NCI-H69 (cell line): Measurements from ENCODE around the gene ATP2A2.

Source experiments
- DNase-seq: peaks from one replicate; lab custom pipeline; 2025; lab: John Stamatoyannopoulos, UW

Gene ATP2A2

DNA sequence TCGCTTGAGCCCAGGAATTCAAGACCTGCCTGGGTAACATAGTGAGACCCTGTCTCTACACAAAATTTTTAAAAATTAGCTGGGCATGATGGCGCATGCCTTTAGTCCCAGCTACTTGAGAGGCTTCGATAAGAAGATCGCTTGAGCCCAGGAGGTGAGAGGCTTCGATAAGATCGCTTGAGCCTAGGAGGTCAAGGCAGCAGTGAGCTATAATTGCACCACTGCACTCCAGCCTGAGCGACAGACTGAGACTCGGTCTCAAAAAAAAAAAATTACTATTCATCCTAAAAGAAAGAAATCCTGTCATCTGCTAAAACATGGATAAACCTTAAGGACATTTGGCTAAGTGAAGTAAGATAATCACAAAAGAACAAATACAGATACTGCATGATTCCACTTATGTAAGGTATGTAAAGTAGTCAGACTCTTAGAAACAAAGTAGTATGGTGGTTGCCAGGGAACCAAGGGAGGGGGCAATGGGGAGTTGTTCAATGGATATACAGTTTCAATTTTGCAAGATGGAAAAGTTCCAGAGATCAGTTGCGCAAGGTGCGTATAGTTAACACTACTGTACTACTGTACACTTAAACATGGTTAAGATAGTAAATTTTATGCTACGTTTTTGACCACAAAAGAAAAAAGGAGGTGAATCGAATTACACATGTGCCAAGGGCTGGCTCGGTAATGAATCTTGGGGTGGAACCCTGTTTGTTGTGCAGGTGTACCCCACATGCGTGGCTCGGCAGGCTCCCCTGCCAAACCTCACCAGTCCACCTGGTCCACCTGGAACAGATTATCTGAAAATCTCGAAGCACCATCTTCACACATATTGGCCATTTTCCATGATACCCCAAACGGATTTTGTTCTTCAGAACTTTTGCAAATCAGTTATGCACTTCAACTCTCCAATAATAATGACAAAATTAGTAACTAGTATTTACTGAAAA, 18.3 kb upstream of the ATP2A2 start:
- no peak for DNase-seq

DNA sequence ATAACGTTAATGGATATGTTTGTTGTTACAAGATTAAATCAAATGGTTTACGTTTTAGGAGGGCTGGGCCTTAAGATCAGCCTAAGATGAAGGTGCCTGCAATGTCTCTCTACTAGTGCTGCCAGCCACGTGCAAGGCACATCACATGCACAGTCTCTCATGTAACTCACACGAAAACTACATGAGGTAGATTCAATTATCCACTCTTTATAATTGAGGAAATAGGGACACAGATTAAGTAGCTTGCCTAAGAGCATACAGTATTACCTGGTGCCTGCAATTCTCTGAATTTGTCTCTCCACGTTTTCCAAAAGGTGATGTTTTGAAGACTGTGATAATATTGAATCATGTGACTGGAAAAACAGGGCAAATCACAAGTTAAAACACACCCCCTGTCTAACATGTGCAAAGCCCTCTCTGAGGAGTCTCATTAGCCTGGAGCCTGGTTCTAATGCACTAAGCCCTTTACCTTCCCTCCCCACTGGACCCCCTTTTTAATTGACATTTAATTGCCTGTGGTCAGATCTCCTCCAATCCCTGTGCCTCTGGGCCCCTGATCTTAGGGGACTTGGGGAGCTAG, 14.6 kb upstream of the ATP2A2 start:
- DNase-seq, result peak; percentile 86

DNA sequence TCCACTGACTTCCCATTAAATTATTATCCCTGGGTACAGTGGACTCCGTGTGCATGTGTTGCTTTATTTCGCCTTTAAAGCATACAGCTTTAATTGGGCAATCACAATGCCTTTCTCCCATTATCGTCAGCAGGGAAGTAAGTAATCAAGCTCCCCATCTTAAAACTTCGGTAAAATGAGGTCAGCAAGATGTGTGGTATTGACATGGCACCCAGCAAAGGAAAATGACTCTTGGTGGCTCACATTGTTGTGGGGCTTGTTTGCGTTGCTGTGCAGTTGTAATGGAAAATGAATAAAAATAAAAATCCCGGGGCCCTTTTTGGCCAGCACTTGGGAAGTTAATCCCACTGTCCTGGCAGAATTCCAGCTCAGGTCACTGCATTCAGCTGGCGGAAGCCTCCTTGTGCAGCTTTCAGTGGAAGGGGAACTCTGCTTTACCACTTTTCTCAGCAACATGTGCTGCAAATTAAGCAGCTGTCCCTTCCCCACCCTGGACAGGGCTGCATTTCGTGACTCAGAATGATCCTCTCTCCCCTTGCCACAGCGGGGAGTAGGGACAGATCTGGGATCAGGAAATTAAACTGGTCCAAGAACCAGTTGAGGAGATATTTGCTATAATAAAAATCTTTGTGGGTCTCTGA, 13.9 kb upstream of the ATP2A2 start:
- peak; percentile 94 for DNase-seq

DNA sequence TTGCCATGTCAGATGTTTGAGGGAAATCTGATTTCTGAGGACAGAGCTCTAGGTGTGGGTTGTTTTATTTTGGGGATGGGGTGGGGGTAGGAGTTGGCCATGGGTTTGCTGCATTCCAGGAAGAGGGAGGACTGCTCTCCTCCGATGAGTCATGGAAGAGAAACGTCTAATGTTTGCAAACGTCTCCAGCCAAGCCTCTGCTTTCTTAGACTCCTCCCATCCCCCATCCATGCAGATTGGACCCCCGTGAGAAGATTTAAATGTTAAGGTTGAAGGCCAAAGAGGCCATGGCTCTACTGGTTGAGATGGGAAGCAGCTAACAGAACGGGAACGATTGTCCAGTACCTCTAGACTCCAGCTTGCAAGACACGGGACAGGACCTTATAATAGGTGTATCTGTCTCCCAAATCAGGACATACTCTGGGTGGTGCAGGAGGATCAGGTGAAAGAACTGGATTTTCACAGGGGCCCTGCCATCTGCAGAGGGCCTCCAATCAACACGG, 11.4 kb upstream of the ATP2A2 start:
- peak; percentile 64 for DNase-seq

DNA sequence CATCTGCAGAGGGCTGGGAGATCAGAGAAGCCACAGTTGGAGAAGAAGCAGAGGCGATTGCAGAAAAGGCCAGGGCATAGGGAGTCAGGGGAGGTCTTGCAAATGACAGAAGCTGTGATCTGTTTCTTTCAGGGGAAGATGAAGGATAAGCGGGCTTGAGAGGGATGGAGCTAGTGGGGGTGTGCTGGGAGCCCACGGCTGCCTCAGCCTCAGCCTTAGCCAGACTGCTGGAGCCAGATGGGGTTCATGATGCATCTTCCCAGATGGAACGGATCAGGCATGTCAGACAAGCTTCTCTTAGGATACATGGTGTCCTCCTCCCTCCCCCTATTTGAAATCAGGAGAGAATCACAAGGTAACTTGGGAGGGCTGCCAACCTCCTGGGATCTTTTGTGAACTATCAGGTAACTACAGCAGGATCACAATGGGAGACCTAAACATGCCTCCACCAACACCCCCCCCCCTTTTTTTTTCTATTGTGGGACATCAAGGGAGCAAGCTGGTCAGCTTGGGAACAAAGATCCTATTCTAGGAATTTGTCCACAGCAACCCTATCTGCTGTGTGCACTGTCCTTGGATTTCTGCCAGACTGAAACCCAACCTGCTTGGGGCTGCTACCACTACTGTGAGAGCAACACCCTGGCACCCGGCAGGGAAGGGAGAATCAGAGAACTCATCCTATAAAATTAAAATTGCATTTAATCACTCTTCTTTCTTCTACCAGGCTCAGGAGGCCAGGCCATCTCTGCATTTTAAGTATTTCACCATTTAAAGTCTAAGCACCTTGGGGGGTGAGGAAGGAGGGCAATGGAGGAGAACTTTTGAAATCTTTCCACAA, 10.7 kb upstream of the ATP2A2 start:
- DNase-seq, result peak; percentile 98

DNA sequence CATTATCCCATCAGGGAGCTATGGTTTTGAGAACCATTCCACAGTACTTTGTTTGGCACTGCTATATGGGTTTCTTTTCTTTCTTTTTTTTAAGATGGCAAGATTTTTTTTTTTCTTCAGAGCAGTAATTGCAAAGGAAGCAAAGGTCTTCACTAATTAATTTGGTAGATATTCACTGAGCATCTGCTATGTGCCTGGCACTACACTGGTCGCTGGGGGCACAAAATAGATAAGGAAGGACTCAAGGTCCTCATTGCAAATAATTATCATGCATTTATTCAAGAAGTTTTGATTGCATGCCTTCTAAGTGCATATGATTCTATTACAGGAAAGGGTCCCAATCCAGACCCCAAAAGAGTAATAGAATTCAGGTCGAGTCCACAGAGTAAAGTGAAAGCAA, 10.0 kb upstream of the ATP2A2 start:
- no peak for DNase-seq

DNA sequence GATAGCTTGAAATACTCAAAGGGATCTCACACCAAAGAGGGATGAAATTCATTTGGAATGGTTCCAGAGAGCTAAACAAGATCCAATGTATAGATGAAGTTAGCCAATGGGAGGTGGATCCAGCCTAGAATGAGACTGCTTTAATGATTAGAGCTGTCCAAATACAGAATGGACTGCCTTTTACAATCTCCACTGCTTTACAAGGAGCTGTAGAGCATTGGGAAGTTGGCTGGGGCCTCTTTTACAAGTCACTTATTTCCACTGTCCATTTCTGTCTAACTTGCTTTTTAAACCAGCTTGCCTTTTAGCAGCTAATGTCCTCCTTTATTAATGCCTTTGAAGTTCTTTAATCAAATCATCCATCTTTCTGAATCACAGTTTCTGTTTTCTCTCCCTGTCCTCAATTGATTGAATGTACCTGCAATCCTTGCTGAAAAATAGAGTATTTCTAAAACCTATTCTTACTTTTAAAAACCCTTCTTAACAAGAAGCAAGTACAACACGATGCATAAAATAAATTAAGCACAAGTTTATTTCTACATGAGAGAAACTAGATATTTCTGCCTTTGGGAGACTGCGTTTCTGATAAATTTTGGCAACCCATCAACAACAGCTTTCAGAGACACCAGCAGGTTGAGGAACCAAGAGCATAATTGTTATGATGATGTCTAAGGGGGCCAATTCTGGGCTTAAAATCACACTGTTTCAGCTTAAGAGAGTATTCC, 3.4 kb upstream of the ATP2A2 start:
- peak; percentile 29 for DNase-seq

DNA sequence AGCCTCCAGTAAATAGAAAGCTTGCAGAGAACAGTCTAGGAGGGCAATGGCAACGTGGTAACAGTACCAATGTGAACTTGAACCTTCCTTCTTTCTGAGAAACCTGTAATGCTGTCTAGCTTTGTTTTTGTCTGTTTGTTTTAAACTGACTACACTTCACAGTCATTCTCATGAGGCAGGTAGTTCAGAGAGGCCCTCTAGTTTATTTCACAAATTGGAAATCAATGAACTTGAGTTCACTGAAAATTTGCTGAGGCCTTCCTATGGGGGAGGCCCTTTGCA, 2.9 kb upstream of the ATP2A2 start:
- no peak for DNase-seq

DNA sequence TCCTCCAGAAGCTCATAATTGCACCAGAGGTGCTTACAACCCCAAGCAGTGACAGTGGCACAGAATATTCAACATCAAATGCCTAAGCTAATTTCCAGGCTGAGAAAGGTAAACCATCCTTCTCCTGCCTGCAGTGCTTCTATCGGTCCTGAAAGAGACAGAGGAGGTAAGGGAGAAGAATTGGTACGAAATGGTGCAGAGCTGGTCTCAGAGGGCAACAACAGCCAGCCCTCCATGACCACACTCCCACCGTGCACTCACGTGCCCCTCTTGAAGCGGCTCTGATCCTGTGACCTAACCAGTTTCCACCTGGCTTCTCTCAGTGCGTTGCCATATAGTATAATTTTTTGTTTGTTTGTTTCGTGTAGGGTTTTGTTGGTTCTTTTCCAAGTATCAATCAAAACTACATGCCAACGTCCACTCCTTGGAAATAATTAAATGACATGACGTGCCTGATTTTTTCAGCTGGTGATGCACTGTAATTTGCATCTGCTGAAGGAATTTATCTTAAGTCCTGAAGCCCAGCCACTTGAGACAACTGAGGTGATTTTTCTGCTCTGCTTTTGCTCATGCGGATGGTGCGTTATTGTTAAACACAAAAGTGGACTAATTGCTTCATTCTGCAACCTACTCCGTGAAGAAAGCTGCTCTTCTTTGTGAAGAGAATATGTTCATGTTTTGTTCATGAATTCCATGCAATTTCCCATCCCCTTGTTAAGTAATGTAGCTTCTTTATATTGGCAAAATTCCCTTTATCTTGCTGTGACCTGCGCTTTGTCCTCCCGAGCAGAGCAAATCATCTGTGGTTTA, 1.3 kb upstream of the ATP2A2 start:
- peak; percentile 66 for DNase-seq

DNA sequence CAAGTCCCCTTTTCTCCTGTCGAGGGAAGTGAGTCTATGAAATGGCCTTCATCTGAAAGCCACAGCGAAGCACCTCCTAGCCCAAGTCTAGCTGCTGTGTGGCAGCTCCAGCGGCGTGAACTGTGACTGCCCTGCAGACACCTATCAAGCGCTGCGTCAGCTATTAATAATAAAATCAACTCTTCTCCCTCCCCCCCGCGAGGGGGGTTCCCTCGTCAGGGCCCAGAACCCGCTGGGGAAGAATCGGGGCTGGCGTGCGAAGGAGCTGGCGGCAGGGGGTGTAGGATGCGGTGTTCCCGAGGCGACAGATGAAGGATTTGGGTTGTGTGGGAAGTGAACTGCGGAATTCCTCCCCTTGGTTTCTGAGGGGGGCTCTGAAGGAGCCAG, 662 bp upstream of the ATP2A2 start:
- DNase-seq, result peak; percentile 91

DNA sequence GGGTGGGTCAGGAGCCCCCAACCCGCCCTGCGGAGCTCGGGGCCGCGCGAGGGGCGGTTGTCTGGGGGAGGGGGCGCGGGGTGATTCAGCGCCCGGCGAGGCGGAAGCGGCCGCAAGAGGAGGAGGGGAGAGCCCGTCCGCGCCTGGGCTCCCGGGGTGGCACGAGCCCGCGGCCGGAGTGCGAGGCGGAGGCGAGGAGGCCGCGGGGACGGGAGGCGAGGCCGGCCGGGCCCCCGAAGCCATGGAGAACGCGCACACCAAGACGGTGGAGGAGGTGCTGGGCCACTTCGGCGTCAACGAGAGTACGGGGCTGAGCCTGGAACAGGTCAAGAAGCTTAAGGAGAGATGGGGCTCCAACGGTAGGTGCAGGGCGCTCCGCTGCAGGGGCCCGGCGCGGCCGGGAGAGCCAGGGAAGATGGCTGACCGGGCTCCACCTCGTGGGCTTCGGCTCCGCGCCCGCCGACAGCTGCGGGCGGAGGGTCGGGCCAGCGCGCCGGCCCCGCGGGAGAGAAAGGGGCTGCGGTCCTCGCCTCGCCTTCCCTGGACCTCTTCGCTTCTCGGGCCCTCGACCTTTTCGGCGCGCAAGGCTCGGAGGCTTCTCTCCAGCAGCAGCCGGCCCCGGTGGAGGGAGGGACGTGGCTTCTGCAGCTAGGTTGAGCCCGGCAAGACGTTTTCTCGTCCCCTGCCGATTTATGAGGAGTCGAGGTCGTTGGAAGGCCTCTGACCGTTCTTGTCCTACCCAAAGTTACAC, 677 bp downstream of the ATP2A2 start:
- DNase-seq, result peak; percentile 79

DNA sequence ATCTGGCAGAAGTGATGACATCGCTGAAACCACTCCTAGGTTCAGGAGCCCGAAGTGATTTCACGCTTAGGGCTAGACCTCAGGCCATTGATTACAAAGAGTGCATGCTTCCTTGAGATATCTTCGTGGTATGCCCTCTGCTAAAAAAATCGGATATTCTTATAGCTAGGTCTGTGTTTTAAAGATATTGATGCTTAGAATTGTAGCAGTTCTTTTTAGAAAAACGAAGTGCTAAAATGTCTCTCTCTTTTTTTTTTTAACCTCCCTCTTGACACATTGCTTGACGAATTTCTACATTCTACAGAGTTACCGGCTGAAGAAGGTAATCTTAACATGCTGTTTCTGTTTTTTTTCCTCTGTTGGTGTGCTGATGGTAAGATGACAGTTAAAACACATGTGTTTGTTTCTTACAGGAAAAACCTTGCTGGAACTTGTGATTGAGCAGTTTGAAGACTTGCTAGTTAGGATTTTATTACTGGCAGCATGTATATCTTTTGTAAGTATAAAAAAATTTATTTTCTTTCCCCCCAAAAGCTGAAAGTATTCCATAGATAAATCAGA, 1.3 kb downstream of the ATP2A2 start:
- peak; percentile 53 for DNase-seq

DNA sequence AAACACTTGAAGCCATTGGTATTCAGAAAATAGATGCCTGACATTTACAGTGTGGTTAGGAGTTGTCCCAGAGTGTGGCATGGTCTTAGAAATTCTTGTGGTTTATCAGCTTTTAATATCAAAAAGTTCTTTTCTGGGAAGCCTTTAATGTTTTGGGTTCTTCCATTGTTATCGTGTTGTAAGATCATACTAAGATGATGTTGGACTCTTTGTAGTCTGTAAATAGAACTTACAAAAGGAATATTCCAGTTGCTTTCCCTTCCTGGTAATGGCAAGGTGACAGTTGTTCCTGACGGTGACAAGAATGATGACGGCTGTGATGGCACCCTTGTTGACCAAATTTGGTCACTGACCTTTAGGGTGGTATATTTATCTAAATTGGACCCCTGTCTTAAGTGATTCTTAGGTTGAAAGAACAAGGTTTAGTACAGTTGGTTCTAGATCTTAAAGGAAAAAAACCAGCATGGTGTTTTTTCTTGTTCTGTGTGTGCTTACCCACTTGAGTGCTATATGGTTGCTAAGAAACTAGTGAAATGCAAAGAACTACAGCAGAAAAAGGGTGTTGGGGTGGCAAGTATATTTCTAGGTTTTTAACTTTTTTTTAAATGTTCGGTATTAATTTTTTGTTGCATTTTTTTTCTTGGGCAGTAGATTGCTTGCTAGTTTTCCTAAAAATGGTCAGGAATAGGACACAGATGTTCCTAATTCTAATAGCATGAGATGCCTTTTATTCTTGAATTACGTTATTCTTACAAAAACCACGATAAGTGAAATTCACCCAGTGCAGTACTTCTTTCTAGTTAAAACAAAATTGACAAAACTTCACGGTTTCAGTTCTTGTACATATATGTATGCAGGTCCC, 2.1 kb downstream of the ATP2A2 start:
- peak; percentile 52 for DNase-seq

DNA sequence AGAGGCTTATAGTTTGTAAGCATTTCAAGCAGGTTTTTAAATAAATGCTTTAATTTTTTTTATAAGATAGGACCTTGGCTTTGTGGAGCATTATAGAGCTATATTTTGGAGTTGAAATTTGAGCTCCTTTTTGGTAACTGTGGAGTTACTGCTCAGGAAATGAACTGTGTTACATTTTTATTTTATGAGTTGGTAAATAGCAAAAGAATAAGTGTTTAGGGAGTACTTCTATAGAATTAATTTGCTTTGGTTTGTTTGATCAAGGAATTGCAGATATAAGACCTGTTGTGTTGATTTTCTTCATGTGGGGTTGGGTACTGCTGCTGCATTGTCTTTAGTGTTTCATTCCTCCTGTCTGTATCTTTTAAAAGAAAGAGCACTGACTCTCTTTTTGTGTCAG, 3.5 kb downstream of the ATP2A2 start:
- peak; percentile 36 for DNase-seq

DNA sequence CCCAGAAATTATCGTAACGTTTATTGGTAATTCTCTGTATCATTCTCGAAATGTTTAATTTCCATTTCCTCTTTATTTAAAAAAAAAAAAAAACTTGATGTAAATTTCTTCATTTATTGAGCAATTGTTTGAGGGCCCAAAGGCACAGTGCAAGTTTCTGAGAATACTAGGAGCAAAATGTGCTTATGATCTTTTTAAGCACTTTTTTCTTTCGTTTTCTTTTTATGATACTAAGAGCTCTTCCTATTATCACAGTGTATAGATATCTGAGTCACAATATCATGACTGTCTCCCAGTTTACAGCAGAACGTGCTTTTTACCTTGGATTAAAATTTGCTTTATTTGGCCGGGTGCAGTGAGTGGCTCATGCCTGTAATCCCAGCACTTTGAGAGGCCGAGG, 5.6 kb downstream of the ATP2A2 start:
- DNase-seq, result no peak

DNA sequence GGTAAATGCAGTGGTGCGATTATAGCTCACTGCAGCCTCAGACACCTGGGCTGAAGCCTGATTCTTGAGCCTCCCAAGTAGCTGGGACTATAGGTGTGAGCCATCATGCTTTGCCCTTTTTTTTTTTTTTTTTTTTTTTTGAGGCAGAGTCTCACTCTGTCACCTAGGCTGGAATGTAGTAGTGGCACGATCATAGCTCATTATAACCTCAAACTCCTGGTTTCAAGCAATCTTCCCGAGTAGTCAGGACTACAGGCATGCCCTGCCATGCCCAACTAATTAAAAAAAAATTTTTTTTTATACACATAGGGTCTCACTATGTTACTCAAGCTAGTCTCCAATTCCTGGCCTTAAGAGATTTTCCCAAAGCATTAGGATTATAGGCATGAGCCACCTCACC, 6.9 kb downstream of the ATP2A2 start:
- no peak for DNase-seq

DNA sequence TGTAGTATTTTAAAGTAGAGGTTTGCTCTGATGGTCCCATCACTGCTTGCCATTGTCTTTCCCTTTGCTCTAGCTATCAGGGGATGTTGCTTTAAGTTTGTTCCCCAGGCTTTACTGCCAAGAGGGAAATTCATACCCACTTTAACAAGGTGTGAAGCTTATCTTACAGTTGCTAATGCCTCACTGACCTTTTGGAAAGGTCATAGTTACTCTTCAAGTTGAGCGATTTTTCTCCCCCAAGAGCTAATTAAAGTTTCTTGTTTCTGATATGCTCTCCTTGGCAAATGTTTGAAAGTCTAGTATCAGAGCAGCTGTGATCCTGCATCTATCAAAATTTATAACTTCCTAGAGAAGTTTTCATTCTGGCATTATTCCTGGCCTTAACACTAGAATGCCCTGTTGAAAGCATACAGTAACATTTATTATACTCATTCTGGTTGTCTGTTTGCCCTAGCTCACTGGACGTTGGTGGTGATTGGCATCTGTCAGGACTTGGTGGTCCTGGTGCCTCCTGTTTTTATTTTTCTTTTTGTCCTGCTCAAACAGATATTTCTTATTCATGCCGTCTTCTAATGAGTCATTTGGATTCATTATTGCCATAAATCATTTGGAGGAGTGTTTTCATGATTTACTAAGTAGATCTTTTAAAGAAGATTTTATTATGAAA, 8.1 kb downstream of the ATP2A2 start:
- DNase-seq, result no peak

DNA sequence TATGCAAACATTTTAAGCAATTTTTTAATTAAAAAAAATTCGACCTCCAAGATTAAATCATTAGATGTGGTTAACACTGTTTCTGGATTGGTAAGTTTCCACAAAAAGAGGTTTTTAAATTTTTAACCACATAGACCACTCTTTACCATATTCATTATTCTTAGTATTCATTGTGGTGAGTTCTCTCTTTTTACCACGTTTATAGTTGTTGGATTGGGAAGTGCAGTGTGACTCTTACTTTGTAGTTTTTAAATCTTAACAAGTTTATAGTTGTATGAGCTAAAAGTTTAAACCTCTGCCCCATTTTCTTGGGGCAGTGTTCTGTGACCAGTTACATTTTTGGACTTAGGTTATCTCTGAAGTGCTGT, 8.6 kb downstream of the ATP2A2 start:
- DNase-seq, result no peak
